Left cardiac atrium (tissue), 4 donors: ENCODE measurements around the gene STAT2. TPM values are rescaled to one million over a fixed set of nuclear protein-coding genes. Genes with fewer than 3 reads are reported as not detected.
"Not testable (repeated sequence)": the region's sequence is repeated elsewhere in the genome, so short reads cannot be mapped to it uniquely, and the experiment has no call there.

Source experiments
- ATAC-seq, 2 donors: fragments of 200-7000 bp; cut with Tn5 transposase; one replicate each; pipeline ENCODE4 v1.9.1; 2020; ENCODE audit warnings: mild to moderate bottlenecking in 2 of 2, moderate library complexity in 2 of 2
- DNase-seq: peaks from one replicate; pipeline ENCODE4 v3.0.0-alpha.2; 2020
- intact Hi-C, 2 donors: fragments of 100-400 bp; cut with DNase I; formaldehyde crosslinking; loops; one replicate each; pipeline versions ENCODE4 v1.14.1 to v1.15.1; 2022 to 2023
- long read RNA-seq: library from polyadenylated mRNA; unstranded; transcript quantifications from one replicate; pipeline ENCODE4 v2.0.0, GENCODE V29; 2021
- total RNA-seq, 2 donors: library from RNA; stranded (reverse); fragmentation: NEBNext Ultra II Directional; extraction: Animal tissue kit (Norgen Biotek cat#: 25700); gene quantifications; one replicate each; pipeline ENCODE4 v1.2.1, GENCODE V29; 2021
- donor health status: DM: no; HTN: yes; CAD: no.
- donor health status: DM: no; HTN: yes; CAD: no; lungs with severe emphysema.
- donor health status: DM: yes; HTN: yes; CAD: no.
- donor health status: Dilated cardiomyopathy.

The STAT2 gene
- 10 to 100 TPM; 52.2 to 68.1 TPM for total RNA-seq
- long read RNA-seq, partial matches to known transcripts = 4 of 6 reads
- long read RNA-seq, other reads (novel, unspliced or antisense) = 2 of 6 reads

GRCh38 chr12:56359851-56360767 is at the start of gene STAT2:
STAT2 (minus strand) TSS chr12:56360107; CDS start chr12:56356571, 3,536 bp downstream.
- DNase-seq (peak; percentile 99), ATAC-seq (peak; percentile 98 to 99)
- intact Hi-C loops = loop anchor here in 1 of 2 donors (5.0 kb wide), 1 partner anchor 102 kb away; no protein-coding TSS in a partner anchor

GRCh38 chr12:56408799-56409417 is 49.0 kb upstream of the STAT2 start:
- ATAC-seq (no peak), DNase-seq (no peak)
- intact Hi-C loops = no loop called here

GRCh38 chr12:56404227-56404626 is 44.3 kb upstream of the STAT2 start:
- ATAC-seq, DNase-seq, intact Hi-C loops: not testable (repeated sequence)

GRCh38 chr12:56401612-56402011 is 41.7 kb upstream of the STAT2 start:
- ATAC-seq, intact Hi-C loops, DNase-seq: not testable (repeated sequence)

- DNase-seq, ATAC-seq, intact Hi-C loops: not testable (repeated sequence)
These were observed 41.2 kb upstream of the STAT2 start for GRCh38 chr12:56401125-56401524.

- ATAC-seq, intact Hi-C loops, DNase-seq: not testable (repeated sequence)
These were observed 39.6 kb upstream of the STAT2 start for GRCh38 chr12:56399466-56399865.

GRCh38 chr12:56398324-56398723 is 38.4 kb upstream of the STAT2 start:
- no peak for ATAC-seq
- DNase-seq = no peak
- intact Hi-C loops = no loop called here

GRCh38 chr12:56392331-56392730 is 32.4 kb upstream of the STAT2 start:
- no peak for ATAC-seq
- no peak for DNase-seq
- intact Hi-C loops = no loop called here

- ATAC-seq (no peak), DNase-seq (no peak)
- intact Hi-C loops = no loop called here
These were observed 31.8 kb upstream of the STAT2 start for GRCh38 chr12:56391721-56392120.

- no peak for DNase-seq
- intact Hi-C loops = no loop called here
These were observed 29.5 kb upstream of the STAT2 start for GRCh38 chr12:56389412-56389811.

GRCh38 chr12:56387152-56387736 is 27.3 kb upstream of the STAT2 start:
- intact Hi-C loops = no loop called here
- DNase-seq (no peak), ATAC-seq (no peak)

More at GRCh38 chr12:56389412-56389811, 29.5 kb upstream of the STAT2 start:
- ATAC-seq = no peak

GRCh38 chr12:56385873-56386272 is 26.0 kb upstream of the STAT2 start:
- ATAC-seq = no peak
- intact Hi-C loops = no loop called here
- DNase-seq = no peak

- no peak for ATAC-seq
- intact Hi-C loops = no loop called here
- no peak for DNase-seq
These were observed 22.7 kb upstream of the STAT2 start for GRCh38 chr12:56382611-56383010.

GRCh38 chr12:56377989-56378316 is 18.0 kb upstream of the STAT2 start:
- intact Hi-C loops = no loop called here
- ATAC-seq = no peak
- DNase-seq = no peak

GRCh38 chr12:56377310-56377988 is 17.5 kb upstream of the STAT2 start:
- ATAC-seq (no peak), DNase-seq (no peak)
- intact Hi-C loops = no loop called here

GRCh38 chr12:56375598-56376434 is 15.9 kb upstream of the STAT2 start:
- no peak for ATAC-seq
- DNase-seq = no peak
- intact Hi-C loops = no loop called here

GRCh38 chr12:56374726-56375597 is 15.1 kb upstream of the STAT2 start:
- DNase-seq (no peak), ATAC-seq (no peak)
- intact Hi-C loops = no loop called here

GRCh38 chr12:56373515-56373914 is 13.6 kb upstream of the STAT2 start:
- DNase-seq (no peak), ATAC-seq (no peak)
- intact Hi-C loops = no loop called here
